Mesothelial cell of epicardium (in vitro differentiated cells): ENCODE measurements around the gene DCAF5. TPM values are rescaled to one million over a fixed set of nuclear protein-coding genes. Genes with fewer than 3 reads are reported as not detected.

ENCODE experiments used
- DNase-seq, 2 experiments: peaks; one replicate each; pipeline ENCODE4 v3.0.0; 2021; ENCODE audit warnings: low spot score in 2 of 2; ENCODE audit not compliant: unreplicated experiment in 2 of 2
- H3K27ac Mint-ChIP-seq: 2 replicates; pipeline ENCODE4 v1.8.0; 2021; ENCODE audit warnings: mixed read lengths
- H3K27me3 Mint-ChIP-seq: 2 replicates; pipeline ENCODE4 v1.8.0; 2021; ENCODE audit warnings: low read depth, mixed read lengths
- H3K36me3 Mint-ChIP-seq: 2 replicates; pipeline ENCODE4 v1.8.0; 2021; ENCODE audit warnings: mixed read lengths
- H3K4me1 Mint-ChIP-seq: 2 replicates; pipeline ENCODE4 v1.8.0; 2021; ENCODE audit warnings: mixed read lengths
- H3K4me3 Mint-ChIP-seq: 2 replicates; pipeline ENCODE4 v1.8.0; 2021; ENCODE audit warnings: mild to moderate bottlenecking, moderate library complexity, mixed read lengths
- H3K9me3 Mint-ChIP-seq: 2 replicates; pipeline ENCODE4 v1.8.0; 2021; ENCODE audit warnings: mixed read lengths
- CTCF ChIP-seq: fragments of 200-600 bp; sonication (generic); IDR thresholded peaks from one replicate; pipeline ENCODE4 v1.5.0; 2021; ENCODE audit warnings: antibody characterized with exemption; ENCODE audit not compliant: unreplicated experiment
- total RNA-seq: library from RNA; stranded (reverse); gene quantifications from 3 replicates; pipeline ENCODE4 v1.2.1, GENCODE V29; 2021

DCAF5 gene
- total RNA-seq, 1 donor from 2014 or later: 64.4 TPM

- Mint-ChIP-seq H3K4me1 (peaks cover 4% of the 10 kb centered on the region), H3K9me3 (no peaks in the 10 kb centered on the region), H3K4me3 (no peak overlapping the region), H3K27ac (no peak overlapping the region), H3K27me3 (no peaks in the 10 kb centered on the region), H3K36me3 (peaks cover 18% of the 10 kb centered on the region)
- no peak for TF ChIP-seq CTCF
- DNase-seq: no peak
These were observed 88.3 kb downstream of the DCAF5 start for GRCh38 chr14:69064596-69064995.

GRCh38 chr14:69059658-69060623 is 93.0 kb downstream of the DCAF5 start:
- Mint-ChIP-seq H3K36me3 (peaks cover 15% of the 10 kb centered on the region), H3K27ac (no peak overlapping the region), H3K4me1 (no peaks in the 10 kb centered on the region), H3K27me3 (no peaks in the 10 kb centered on the region), H3K4me3 (no peak overlapping the region), H3K9me3 (no peaks in the 10 kb centered on the region)
- no peak for TF ChIP-seq CTCF
- DNase-seq: no peak

GRCh38 chr14:69055999-69056788 is 96.7 kb downstream of the DCAF5 start:
- Mint-ChIP-seq H3K27me3 (no peaks in the 10 kb centered on the region), H3K9me3 (no peaks in the 10 kb centered on the region), H3K27ac (no peak overlapping the region), H3K36me3 (peaks cover 22% of the 10 kb centered on the region), H3K4me3 (no peak overlapping the region), H3K4me1 (peaks cover 10% of the 10 kb centered on the region)
- DNase-seq: no peak
- no peak for TF ChIP-seq CTCF

- peaks cover 21% of the 10 kb centered on the region for H3K36me3 Mint-ChIP-seq
- H3K4me1 Mint-ChIP-seq: peaks cover 21% of the 10 kb centered on the region
- no peak overlapping the region for H3K4me3 Mint-ChIP-seq
- H3K9me3 Mint-ChIP-seq: no peaks in the 10 kb centered on the region
- no peaks in the 10 kb centered on the region for H3K27me3 Mint-ChIP-seq
- TF ChIP-seq CTCF: no peak
- DNase-seq: no peak
- no peak overlapping the region for H3K27ac Mint-ChIP-seq
These were observed 97.8 kb downstream of the DCAF5 start for GRCh38 chr14:69055125-69055524.

- Mint-ChIP-seq H3K36me3 (peaks cover 21% of the 10 kb centered on the region), H3K4me1 (peaks cover 28% of the 10 kb centered on the region), H3K27me3 (no peaks in the 10 kb centered on the region), H3K9me3 (no peaks in the 10 kb centered on the region), H3K4me3 (no peak overlapping the region), H3K27ac (no peak overlapping the region)
- DNase-seq: no peak
- TF ChIP-seq CTCF: no peak
These were observed 98.9 kb downstream of the DCAF5 start for GRCh38 chr14:69054030-69054429.
